Mesendoderm (in vitro differentiated cells): Measurements from ENCODE around the gene GAMT.

ENCODE experiments used
- DNase-seq: peaks from one replicate; pipeline ENCODE4 v3.0.0; 2013
- H2AK5ac ChIP-seq: 2 replicates; pipeline ENCODE4 v1.6.1; 2013; ENCODE audit warnings: low read length, inconsistent platforms
- H2BK120ac ChIP-seq: 2 replicates; pipeline ENCODE4 v1.6.1; 2013; ENCODE audit warnings: low read depth, mild to moderate bottlenecking, low read length, moderate library complexity, mixed read lengths
- H2BK15ac ChIP-seq: replicated peaks from 2 replicates; pipeline ENCODE4 v1.6.1; 2013; ENCODE audit warnings: low read depth, mild to moderate bottlenecking, moderate library complexity
- H2BK5ac ChIP-seq: 2 replicates; pipeline ENCODE4 v1.6.1; 2013; ENCODE audit warnings: low read length, inconsistent platforms
- H3K18ac ChIP-seq: 2 replicates; pipeline ENCODE4 v1.6.1; 2013; ENCODE audit warnings: mild to moderate bottlenecking, low read length, mixed read lengths
- H3K23ac ChIP-seq: one replicate; pipeline ENCODE4 v1.6.1; 2013; ENCODE audit warnings: low read length
- H3K27ac ChIP-seq: 2 replicates; pipeline ENCODE4 v1.5.1; 2013; ENCODE audit warnings: low read depth, mild to moderate bottlenecking, inconsistent platforms, low read length, moderate library complexity
- H3K27me3 ChIP-seq: 2 replicates; pipeline ENCODE4 v1.6.1; 2013; ENCODE audit warnings: low read length, control low read depth, mild to moderate bottlenecking, inconsistent platforms; ENCODE audit not compliant: insufficient read depth, poor library complexity
- H3K36me3 ChIP-seq: 2 replicates; pipeline ENCODE4 v1.6.1; 2013; ENCODE audit warnings: low read length, inconsistent platforms; ENCODE audit not compliant: control insufficient read depth, insufficient read depth
- H3K4ac ChIP-seq: one replicate; pipeline ENCODE4 v1.6.1; 2013; ENCODE audit warnings: low read depth, mild to moderate bottlenecking, low read length, moderate library complexity
- H3K4me1 ChIP-seq: 2 replicates; pipeline ENCODE4 v1.6.1; 2013; ENCODE audit warnings: low read depth, low read length, inconsistent platforms; ENCODE audit not compliant: control insufficient read depth
- H3K4me2 ChIP-seq: 2 replicates; pipeline ENCODE4 v1.6.1; 2013; ENCODE audit warnings: low read length
- H3K4me3 ChIP-seq: 2 replicates; pipeline ENCODE4 v1.5.1; 2013; ENCODE audit warnings: mild to moderate bottlenecking, low read length
- H3K56ac ChIP-seq: one replicate; pipeline ENCODE4 v1.6.1; 2013; ENCODE audit warnings: low read length
- H3K79me1 ChIP-seq: 2 replicates; pipeline ENCODE4 v1.6.1; 2013; ENCODE audit warnings: low read length, inconsistent platforms
- H3K79me2 ChIP-seq: 2 replicates; pipeline ENCODE4 v1.6.1; 2013; ENCODE audit warnings: mild to moderate bottlenecking, low read length; ENCODE audit not compliant: control insufficient read depth, insufficient read depth
- H3K9ac ChIP-seq: 2 replicates; pipeline ENCODE4 v1.6.1; 2013; ENCODE audit warnings: low read length, inconsistent platforms
- H4K5ac ChIP-seq: one replicate; pipeline ENCODE4 v1.6.1; 2013; ENCODE audit warnings: low read length
- H4K8ac ChIP-seq: one replicate; pipeline ENCODE4 v1.6.1; 2013; ENCODE audit warnings: low read depth, mild to moderate bottlenecking, control low read depth, low read length, moderate library complexity
- WGBS: extraction: QIAGEN DNeasy Blood & Tissue Kit; methylation state at CpG from one replicate; pipeline ENCODE4 v1.1.7; 2013; ENCODE audit warnings: low lambda C conversion rate, missing lambda C conversion rate; ENCODE audit not compliant: insufficient coverage; ENCODE audit errors: extremely low coverage; 5-methylcytosine and 5-hydroxymethylcytosine counted together

GAMT gene

DNA sequence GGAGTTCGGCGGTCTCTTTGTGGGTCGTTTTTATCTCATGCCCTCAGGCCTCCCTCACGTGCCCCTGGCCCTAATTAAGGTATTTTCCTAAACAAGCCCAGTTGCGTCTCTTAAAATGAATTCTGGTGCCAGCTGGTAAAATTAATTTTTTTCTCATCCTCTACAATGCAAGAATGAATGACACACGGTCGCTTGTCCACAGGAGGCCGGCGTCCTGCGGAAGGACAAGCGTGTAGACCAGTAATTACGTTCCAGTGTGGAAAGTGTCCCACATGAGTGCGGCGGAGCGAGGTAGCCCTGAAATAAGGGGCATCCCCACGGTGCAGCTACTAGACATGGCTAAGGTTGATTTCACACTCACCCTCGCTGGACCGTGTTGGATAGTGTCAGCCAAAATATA lies 52.1 kb downstream of the GAMT start:
- Histone ChIP-seq H2BK120ac (no peak overlapping the region), H4K5ac (no peak overlapping the region), H2BK15ac (no peak overlapping the region), H3K4me3 (no peak overlapping the region), H2AK5ac (no peak overlapping the region), H3K4me1 (no peaks in the 10 kb centered on the region), H2BK5ac (no peak overlapping the region), H3K27ac (no peak overlapping the region), H3K9ac (no peak overlapping the region), H3K79me2 (no peaks in the 10 kb centered on the region), H3K4me2 (no peak overlapping the region), H4K8ac (no peak overlapping the region), H3K56ac (no peak overlapping the region), H3K18ac (no peak overlapping the region), H3K4ac (no peak overlapping the region), H3K23ac (no peak overlapping the region), H3K27me3 (no peaks in the 10 kb centered on the region), H3K79me1 (no peaks in the 10 kb centered on the region), H3K36me3 (no peaks in the 10 kb centered on the region)
- no CpG with 5 or more reads among the region's 18 CpGs for WGBS
- DNase-seq = no peak
